ENCODE data around the gene NEURL1.

Gene NEURL1

GRCh38 chr10:103637927-103638557, 144.5 kb downstream of the NEURL1 start:
- H3K36me3 ChIP-seq (ENCODE audit: control insufficient read depth, insufficient read depth, low read length), result peaks cover 10% of the 10 kb centered on the region
- DNase-seq (ENCODE audit: extremely low read depth, insufficient read length), result no peak
- no peak for TF ChIP-seq CTCF (IDR thresholded peaks at IDR 0.05; ENCODE audit: insufficient read depth, low read length, poor library complexity, severe bottlenecking)

GRCh38 chr10:103638948-103639347, 145.4 kb downstream of the NEURL1 start:
- DNase-seq (ENCODE audit: extremely low read depth, insufficient read length), result no peak
- TF ChIP-seq CTCF (IDR thresholded peaks at IDR 0.05; ENCODE audit: insufficient read depth, low read length, poor library complexity, severe bottlenecking), result no peak
- Histone ChIP-seq H3K36me3 (ENCODE audit: control insufficient read depth, insufficient read depth, low read length) (peaks cover 8% of the 10 kb centered on the region), H3K27me3 (replicated peaks; ENCODE audit: control insufficient read depth, insufficient read depth, low read length) (no peaks in the 10 kb centered on the region), H3K4me3 (replicated peaks; ENCODE audit: low read depth, low read length) (no peak overlapping the region)

More at GRCh38 chr10:103637927-103638557, 144.5 kb downstream of the NEURL1 start:
- H3K27me3 ChIP-seq (replicated peaks; ENCODE audit: control insufficient read depth, insufficient read depth, low read length), result no peaks in the 10 kb centered on the region
- H3K4me3 ChIP-seq (replicated peaks; ENCODE audit: low read depth, low read length), result no peak overlapping the region

- H3K4me3 ChIP-seq (replicated peaks; ENCODE audit: low read depth, low read length), result no peak overlapping the region
- DNase-seq (ENCODE audit: extremely low read depth, insufficient read length), result no peak
- no peak for TF ChIP-seq CTCF (IDR thresholded peaks at IDR 0.05; ENCODE audit: insufficient read depth, low read length, poor library complexity, severe bottlenecking)
- H3K27me3 ChIP-seq (replicated peaks; ENCODE audit: control insufficient read depth, insufficient read depth, low read length), result no peaks in the 10 kb centered on the region
- peaks cover 5% of the 10 kb centered on the region for H3K36me3 ChIP-seq (ENCODE audit: control insufficient read depth, insufficient read depth, low read length)
Observed at GRCh38 chr10:103640436-103641181, 147.1 kb downstream of the NEURL1 start.

GRCh38 chr10:103641326-103641725, 147.8 kb downstream of the NEURL1 start:
- H3K36me3 ChIP-seq (ENCODE audit: control insufficient read depth, insufficient read depth, low read length), result peaks cover 5% of the 10 kb centered on the region
- no peak for TF ChIP-seq CTCF (IDR thresholded peaks at IDR 0.05; ENCODE audit: insufficient read depth, low read length, poor library complexity, severe bottlenecking)
- H3K27me3 ChIP-seq (replicated peaks; ENCODE audit: control insufficient read depth, insufficient read depth, low read length), result no peaks in the 10 kb centered on the region
- no peak overlapping the region for H3K4me3 ChIP-seq (replicated peaks; ENCODE audit: low read depth, low read length)
- no peak for DNase-seq (ENCODE audit: extremely low read depth, insufficient read length)
